ENCODE results near the gene ASIC2. TPM values are rescaled to one million over a fixed set of nuclear protein-coding genes. Genes with fewer than 3 reads are reported as not detected.

The ASIC2 gene
- total RNA-seq, 1 experiment from 2014 or later, result not detected

- ChIA-PET CTCF (no interaction called here), POLR2A (no interaction called here), RAD21 (ENCODE audit: low non-redundant PET in 1 of 2, low total read pairs in 2 of 2, uncharacterized antibody in 2 of 2, unreplicated experiment in 2 of 2) (no interaction called here)
- no peak overlapping the region for H3K9ac ChIP-seq (ENCODE audit: low read length)
- ATAC-seq (no peak), DNase-seq (ENCODE audit: low read depth, low spot score) (no peak)
- no peak overlapping the region for H3K4me3 ChIP-seq (replicated peaks in 1 of 2; ENCODE audit: low read depth in 1 of 2, low read length in 2 of 2)
- no peaks in the 10 kb centered on the region for H3K4me1 ChIP-seq (ENCODE audit: control insufficient read depth in 1 of 2, insufficient read depth in 2 of 2, low read length in 2 of 2)
- H3K36me3 ChIP-seq (ENCODE audit: control insufficient read depth in 1 of 2, insufficient read depth in 2 of 2, low read length in 2 of 2), result no peaks in the 10 kb centered on the region
- no peak overlapping the region for H3K4me2 ChIP-seq (ENCODE audit: low read length)
- no TSS peak for BruUV-seq (replicated peaks)
- H3K27me3 ChIP-seq (ENCODE audit: insufficient read depth, low read length), result peaks cover 21% of the 10 kb centered on the region
- H3K9me3 ChIP-seq (ENCODE audit: control insufficient read depth in 1 of 2, insufficient read depth in 1 of 2, low read depth in 1 of 2, low read length in 2 of 2), result no peaks in the 10 kb centered on the region
- H4K20me1 ChIP-seq (ENCODE audit: insufficient read depth), result no peaks in the 10 kb centered on the region
- H3K27ac ChIP-seq (ENCODE audit: low read depth, low read length), result no peak overlapping the region
- TF ChIP-seq ZNF274 (IDR thresholded peaks at IDR 0.05; ENCODE audit: low read depth, low read length) (no peak), ATF3 (IDR thresholded peaks at IDR 0.05) (no peak), CEBPB (IDR thresholded peaks at IDR 0.05; ENCODE audit: low read depth) (no peak), JUND (IDR thresholded peaks at IDR 0.05) (no peak), FOSL1 (IDR thresholded peaks at IDR 0.05; ENCODE audit: low read depth) (no peak), POLR2A (IDR thresholded peaks at IDR 0.05; ENCODE audit: borderline replicate concordance, extremely low read depth, insufficient read depth, insufficient read length) (no peak), MAX (IDR thresholded peaks at IDR 0.05) (no peak), SRF (IDR thresholded peaks at IDR 0.05; ENCODE audit: low read depth) (no peak), EGR1 (IDR thresholded peaks at IDR 0.05; ENCODE audit: low read depth) (no peak), ZBTB33 (IDR thresholded peaks at IDR 0.05; ENCODE audit: extremely low read depth, insufficient replicate concordance, low read length) (no peak), REST (IDR thresholded peaks at IDR 0.05; ENCODE audit: low read depth) (no peak), ELF1 (IDR thresholded peaks at IDR 0.05; ENCODE audit: borderline replicate concordance, low read depth) (no peak)
- intact Hi-C loops (cut with micrococcal nuclease), result no loop called here
- H3K79me2 ChIP-seq (ENCODE audit: insufficient read depth, low read length), result no peaks in the 10 kb centered on the region
- H2AFZ ChIP-seq (ENCODE audit: low read depth, low read length, poor library complexity, severe bottlenecking), result no peak overlapping the region
- no peaks in the 10 kb centered on the region for H3K9me2 ChIP-seq (ENCODE audit: insufficient read depth)
Measured at GRCh38 chr17:33197342-33197741, 95.8 kb downstream of the ASIC2 start.
